ENCODE data around the gene ELANE. TPM values are rescaled to one million over a fixed set of nuclear protein-coding genes. Genes with fewer than 3 reads are reported as not detected.

ELANE gene
- total RNA-seq, 1 experiment from 2014 or later = not detected

DNA sequence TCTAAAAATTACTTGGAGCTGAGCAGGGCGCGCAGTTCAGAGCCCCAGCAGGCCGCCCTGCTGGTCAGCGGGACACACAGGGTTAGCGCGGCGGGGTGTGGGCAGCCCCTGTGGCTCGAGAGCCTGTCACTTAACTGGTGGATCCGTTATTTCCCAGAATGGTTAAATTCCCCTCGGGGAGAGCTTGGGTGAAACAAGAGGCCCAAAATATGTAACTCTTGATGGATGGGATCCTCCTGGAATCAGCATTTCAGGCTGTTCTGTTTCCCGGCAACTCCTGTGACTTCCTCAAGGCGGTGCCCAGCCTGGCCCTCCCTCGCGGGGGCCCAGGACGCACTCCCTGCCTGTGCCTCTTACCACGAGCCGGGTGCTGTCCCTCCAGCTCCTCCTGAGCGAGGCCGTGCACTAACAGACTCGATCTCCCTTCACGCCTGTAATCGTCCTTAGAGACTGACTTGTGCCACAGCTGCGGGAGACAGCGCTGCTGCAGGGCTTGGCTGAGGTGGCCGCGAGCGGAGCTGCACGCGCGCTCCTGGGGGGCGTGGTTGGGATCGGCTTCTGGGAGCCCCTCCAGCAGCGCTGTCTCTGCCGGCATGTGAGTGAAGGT is 45.2 kb upstream of the ELANE start:
- no peak overlapping the region for H3K27ac ChIP-seq (ENCODE audit: low read length)
- no peak overlapping the region for H3K9ac ChIP-seq (ENCODE audit: low read length)
- no peaks in the 10 kb centered on the region for H3K9me3 ChIP-seq (ENCODE audit: low read length)
- H3K4me3 ChIP-seq (ENCODE audit: low read length) = no peak overlapping the region
- no peaks in the 10 kb centered on the region for H3K27me3 ChIP-seq (ENCODE audit: low read length)
- no peak overlapping the region for H2AFZ ChIP-seq (ENCODE audit: low read length)
- no peaks in the 10 kb centered on the region for H3K4me1 ChIP-seq (ENCODE audit: low read length)
- H3K4me2 ChIP-seq (ENCODE audit: low read depth, low read length, poor library complexity, severe bottlenecking) = no peak overlapping the region
- H3K9me2 ChIP-seq (replicated peaks; ENCODE audit: insufficient read depth, low read length) = no peaks in the 10 kb centered on the region
- no peak for DNase-seq
- peaks cover 60% of the 10 kb centered on the region for H3K36me3 ChIP-seq (ENCODE audit: insufficient read depth, low read length)
- peaks cover 24% of the 10 kb centered on the region for H3K79me2 ChIP-seq (ENCODE audit: low read length)
- H4K20me1 ChIP-seq (ENCODE audit: insufficient read depth, low read depth, low read length) = peaks cover 61% of the 10 kb centered on the region

GRCh38 chr19:807627-808422 is 44.3 kb upstream of the ELANE start:
- Histone ChIP-seq H3K27me3 (ENCODE audit: low read length) (no peaks in the 10 kb centered on the region), H3K4me3 (ENCODE audit: low read length) (no peak overlapping the region), H3K4me2 (ENCODE audit: low read depth, low read length, poor library complexity, severe bottlenecking) (no peak overlapping the region), H3K9ac (ENCODE audit: low read length) (no peak overlapping the region), H3K9me2 (replicated peaks; ENCODE audit: insufficient read depth, low read length) (no peaks in the 10 kb centered on the region), H4K20me1 (ENCODE audit: insufficient read depth, low read depth, low read length) (peaks cover 52% of the 10 kb centered on the region), H2AFZ (ENCODE audit: low read length) (no peak overlapping the region), H3K4me1 (ENCODE audit: low read length) (no peaks in the 10 kb centered on the region), H3K36me3 (ENCODE audit: insufficient read depth, low read length) (peaks cover 54% of the 10 kb centered on the region), H3K27ac (ENCODE audit: low read length) (no peak overlapping the region), H3K9me3 (ENCODE audit: low read length) (no peaks in the 10 kb centered on the region), H3K79me2 (ENCODE audit: low read length) (peaks cover 15% of the 10 kb centered on the region)
- DNase-seq = no peak

DNA sequence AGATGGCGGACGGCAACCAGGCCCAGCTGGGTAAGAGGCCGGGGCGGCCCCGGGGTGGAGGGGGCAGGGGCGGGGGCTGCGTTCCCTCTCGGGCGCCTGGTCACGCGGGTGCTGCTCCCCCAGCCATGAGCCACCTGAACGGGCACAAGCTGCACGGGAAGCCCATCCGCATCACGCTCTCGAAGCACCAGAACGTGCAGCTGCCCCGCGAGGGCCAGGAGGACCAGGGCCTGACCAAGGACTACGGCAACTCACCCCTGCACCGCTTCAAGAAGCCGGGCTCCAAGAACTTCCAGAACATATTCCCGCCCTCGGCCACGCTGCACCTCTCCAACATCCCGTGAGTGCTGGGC is 43.7 kb upstream of the ELANE start:
- H2AFZ ChIP-seq (ENCODE audit: low read length) = no peak overlapping the region
- no peaks in the 10 kb centered on the region for H3K9me2 ChIP-seq (replicated peaks; ENCODE audit: insufficient read depth, low read length)
- H3K4me1 ChIP-seq (ENCODE audit: low read length) = no peaks in the 10 kb centered on the region
- no peaks in the 10 kb centered on the region for H3K27me3 ChIP-seq (ENCODE audit: low read length)
- H3K9ac ChIP-seq (ENCODE audit: low read length) = no peak overlapping the region
- H3K36me3 ChIP-seq (ENCODE audit: insufficient read depth, low read length) = peaks cover 48% of the 10 kb centered on the region
- no peak for DNase-seq
- H3K79me2 ChIP-seq (ENCODE audit: low read length) = peaks cover 9% of the 10 kb centered on the region
- H3K4me2 ChIP-seq (ENCODE audit: low read depth, low read length, poor library complexity, severe bottlenecking) = no peak overlapping the region
- H3K4me3 ChIP-seq (ENCODE audit: low read length) = no peak overlapping the region
- H3K9me3 ChIP-seq (ENCODE audit: low read length) = no peaks in the 10 kb centered on the region
- no peak overlapping the region for H3K27ac ChIP-seq (ENCODE audit: low read length)
- peaks cover 46% of the 10 kb centered on the region for H4K20me1 ChIP-seq (ENCODE audit: insufficient read depth, low read depth, low read length)

DNA sequence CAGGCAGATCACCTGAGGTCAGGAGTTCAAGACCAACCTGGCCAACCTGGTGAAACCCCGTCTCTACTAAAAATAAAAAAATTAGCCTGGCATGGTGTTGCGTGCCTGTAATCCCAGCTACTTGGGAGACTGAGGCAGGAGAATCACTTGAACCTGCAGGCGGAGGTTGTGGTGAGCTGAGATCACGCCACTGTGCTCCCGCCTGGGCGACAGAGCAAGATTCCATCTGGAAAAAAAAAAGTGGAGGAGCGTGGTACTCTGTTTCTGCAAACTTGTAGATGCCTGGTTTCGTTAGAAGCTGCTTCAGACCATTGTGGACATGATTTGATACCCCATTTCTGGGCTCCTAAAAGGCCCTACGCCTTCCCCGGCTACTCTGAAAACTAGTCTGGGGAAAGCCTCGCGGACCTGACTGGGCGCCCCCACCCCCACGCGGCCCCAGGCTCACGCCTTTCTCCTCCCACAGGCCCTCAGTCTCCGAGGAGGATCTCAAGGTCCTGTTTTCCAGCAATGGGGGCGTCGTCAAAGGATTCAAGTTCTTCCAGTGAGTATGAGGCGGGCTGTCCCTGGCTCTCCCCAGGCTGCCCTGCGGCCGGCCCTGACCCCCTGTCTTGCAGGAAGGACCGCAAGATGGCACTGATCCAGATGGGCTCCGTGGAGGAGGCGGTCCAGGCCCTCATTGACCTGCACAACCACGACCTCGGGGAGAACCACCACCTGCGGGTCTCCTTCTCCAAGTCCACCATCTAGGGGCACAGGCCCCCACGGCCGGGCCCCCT is 41.8 kb upstream of the ELANE start:
- Histone ChIP-seq H3K36me3 (ENCODE audit: insufficient read depth, low read length) (peaks cover 36% of the 10 kb centered on the region), H3K9ac (ENCODE audit: low read length) (no peak overlapping the region), H3K27ac (ENCODE audit: low read length) (no peak overlapping the region), H3K9me3 (ENCODE audit: low read length) (no peaks in the 10 kb centered on the region), H3K9me2 (replicated peaks; ENCODE audit: insufficient read depth, low read length) (no peaks in the 10 kb centered on the region), H3K4me2 (ENCODE audit: low read depth, low read length, poor library complexity, severe bottlenecking) (no peak overlapping the region), H3K4me1 (ENCODE audit: low read length) (no peaks in the 10 kb centered on the region), H3K79me2 (ENCODE audit: low read length) (0 out of 2 replicates have a peak, but pooled peaks cover 6% of the 10 kb centered on the region), H2AFZ (ENCODE audit: low read length) (no peak overlapping the region), H4K20me1 (ENCODE audit: insufficient read depth, low read depth, low read length) (peaks cover 32% of the 10 kb centered on the region), H3K27me3 (ENCODE audit: low read length) (no peaks in the 10 kb centered on the region), H3K4me3 (ENCODE audit: low read length) (no peak overlapping the region)
- no peak for DNase-seq

DNA sequence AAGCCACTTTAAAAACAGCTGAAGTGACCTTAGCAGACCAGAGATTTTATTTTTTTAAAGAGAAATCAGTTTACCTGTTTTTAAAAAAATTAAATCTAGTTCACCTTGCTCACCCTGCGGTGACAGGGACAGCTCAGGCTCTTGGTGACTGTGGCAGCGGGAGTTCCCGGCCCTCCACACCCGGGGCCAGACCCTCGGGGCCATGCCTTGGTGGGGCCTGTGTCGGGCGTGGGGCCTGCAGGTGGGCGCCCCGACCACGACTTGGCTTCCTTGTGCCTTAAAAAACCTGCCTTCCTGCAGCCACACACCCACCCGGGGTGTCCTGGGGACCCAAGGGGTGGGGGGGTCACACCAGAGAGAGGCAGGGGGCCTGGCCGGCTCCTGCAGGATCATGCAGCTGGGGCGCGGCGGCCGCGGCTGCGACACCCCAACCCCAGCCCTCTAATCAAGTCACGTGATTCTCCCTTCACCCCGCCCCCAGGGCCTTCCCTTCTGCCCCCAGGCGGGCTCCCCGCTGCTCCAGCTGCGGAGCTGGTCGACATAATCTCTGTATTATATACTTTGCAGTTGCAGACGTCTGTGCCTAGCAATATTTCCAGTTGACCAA is 41.1 kb upstream of the ELANE start:
- Histone ChIP-seq H3K4me1 (ENCODE audit: low read length) (no peaks in the 10 kb centered on the region), H3K9me2 (replicated peaks; ENCODE audit: insufficient read depth, low read length) (no peaks in the 10 kb centered on the region; the same call in 1 of the 2 replicates), H3K36me3 (ENCODE audit: insufficient read depth, low read length) (peaks cover 36% of the 10 kb centered on the region), H3K9me3 (ENCODE audit: low read length) (no peaks in the 10 kb centered on the region), H4K20me1 (ENCODE audit: insufficient read depth, low read depth, low read length) (peaks cover 29% of the 10 kb centered on the region), H3K4me3 (ENCODE audit: low read length) (no peak overlapping the region), H3K9ac (ENCODE audit: low read length) (no peak overlapping the region), H3K4me2 (ENCODE audit: low read depth, low read length, poor library complexity, severe bottlenecking) (no peak overlapping the region), H2AFZ (ENCODE audit: low read length) (no peak overlapping the region), H3K27ac (ENCODE audit: low read length) (no peak overlapping the region), H3K79me2 (ENCODE audit: low read length) (0 out of 2 replicates have a peak, but pooled peaks cover 6% of the 10 kb centered on the region), H3K27me3 (ENCODE audit: low read length) (no peaks in the 10 kb centered on the region)
- DNase-seq = no peak

- H3K4me3 ChIP-seq (ENCODE audit: low read length) = no peak overlapping the region
- H3K27me3 ChIP-seq (ENCODE audit: low read length) = no peaks in the 10 kb centered on the region
- 0 out of 2 replicates have a peak, but pooled peaks cover 6% of the 10 kb centered on the region for H3K79me2 ChIP-seq (ENCODE audit: low read length)
- peaks cover 34% of the 10 kb centered on the region for H3K36me3 ChIP-seq (ENCODE audit: insufficient read depth, low read length)
- H3K9me2 ChIP-seq (replicated peaks; ENCODE audit: insufficient read depth, low read length) = no peaks in the 10 kb centered on the region; the same call in 1 of the 2 replicates
- no peak overlapping the region for H3K9ac ChIP-seq (ENCODE audit: low read length)
- no peaks in the 10 kb centered on the region for H3K9me3 ChIP-seq (ENCODE audit: low read length)
- DNase-seq = no peak
- no peak overlapping the region for H2AFZ ChIP-seq (ENCODE audit: low read length)
- H3K4me2 ChIP-seq (ENCODE audit: low read depth, low read length, poor library complexity, severe bottlenecking) = no peak overlapping the region
- H3K27ac ChIP-seq (ENCODE audit: low read length) = no peak overlapping the region
- peaks cover 24% of the 10 kb centered on the region for H4K20me1 ChIP-seq (ENCODE audit: insufficient read depth, low read depth, low read length)
- no peaks in the 10 kb centered on the region for H3K4me1 ChIP-seq (ENCODE audit: low read length)
Measured at GRCh38 chr19:811506-812048, 40.5 kb upstream of the ELANE start.

GRCh38 chr19:812049-812746 is 39.9 kb upstream of the ELANE start:
- H4K20me1 ChIP-seq (ENCODE audit: insufficient read depth, low read depth, low read length) = peaks cover 18% of the 10 kb centered on the region
- H3K9ac ChIP-seq (ENCODE audit: low read length) = no peak overlapping the region
- no peak overlapping the region for H2AFZ ChIP-seq (ENCODE audit: low read length)
- no peaks in the 10 kb centered on the region; the same call in 1 of the 2 replicates for H3K9me2 ChIP-seq (replicated peaks; ENCODE audit: insufficient read depth, low read length)
- H3K79me2 ChIP-seq (ENCODE audit: low read length) = no peaks in the 10 kb centered on the region
- no peak overlapping the region for H3K4me2 ChIP-seq (ENCODE audit: low read depth, low read length, poor library complexity, severe bottlenecking)
- no peak for DNase-seq
- H3K27ac ChIP-seq (ENCODE audit: low read length) = no peak overlapping the region
- no peaks in the 10 kb centered on the region for H3K27me3 ChIP-seq (ENCODE audit: low read length)
- no peaks in the 10 kb centered on the region for H3K9me3 ChIP-seq (ENCODE audit: low read length)
- H3K4me3 ChIP-seq (ENCODE audit: low read length) = no peak overlapping the region
- H3K4me1 ChIP-seq (ENCODE audit: low read length) = no peaks in the 10 kb centered on the region
- peaks cover 28% of the 10 kb centered on the region for H3K36me3 ChIP-seq (ENCODE audit: insufficient read depth, low read length)

All from Karpas-422 (cell line).